Kidney (tissue), 14 donors: ENCODE data around the gene CCDC6. TPM values are rescaled to one million over a fixed set of nuclear protein-coding genes. Genes with fewer than 3 reads are reported as not detected.
"Not testable (repeated sequence)": the region's sequence is repeated elsewhere in the genome, so short reads cannot be mapped to it uniquely, and the experiment has no call there.

Experiments used
- DNase-seq, 5 donors: peaks; one replicate each; pipeline ENCODE4 v3.0.0-alpha.2; 2013 to 2020
- FAIRE-seq: peaks from 2 replicates; lab custom pipeline; 2012; peaks lifted over from hg19 to GRCh38; lab: Jason Lieb, UNC
- H3K27ac ChIP-seq, 2 donors: one replicate each; pipeline ENCODE4 v1.7.0; 2013; ENCODE audit warnings: low read depth in 2 of 2, low read length in 2 of 2, inconsistent platforms in 1 of 2
- H3K27me3 ChIP-seq: one replicate; pipeline ENCODE4 v1.7.1; 2013; ENCODE audit warnings: low read length, inconsistent platforms; ENCODE audit not compliant: control insufficient read depth, insufficient read depth
- H3K36me3 ChIP-seq, 3 donors: one replicate each; pipeline versions ENCODE4 v1.7.0 to v1.7.1; 2013; ENCODE audit warnings: low read length in 3 of 3, control low read depth in 1 of 3, inconsistent platforms in 1 of 3; ENCODE audit not compliant: insufficient read depth in 3 of 3, control insufficient read depth in 2 of 3
- H3K4me1 ChIP-seq, 3 donors: one replicate each; pipeline versions ENCODE4 v1.7.0 to v1.7.1; 2013; ENCODE audit warnings: low read length in 3 of 3, inconsistent platforms in 1 of 3, low read depth in 1 of 3; ENCODE audit not compliant: control insufficient read depth in 2 of 3, insufficient read depth in 2 of 3
- H3K4me3 ChIP-seq, 3 donors: one replicate each; pipeline versions ENCODE4 v1.7.0 to v1.8.1; 2013; ENCODE audit warnings: low read length in 3 of 3, control low read depth in 1 of 3, inconsistent platforms in 1 of 3
- H3K9ac ChIP-seq, 3 donors: one replicate each; pipeline versions ENCODE4 v1.7.0 to v1.7.1; 2013; ENCODE audit warnings: low read length in 3 of 3, control low read depth in 1 of 3, inconsistent platforms in 1 of 3
- H3K9me3 ChIP-seq, 3 donors: one replicate each; pipeline versions ENCODE4 v1.7.0 to v1.7.1; 2013; ENCODE audit warnings: low read length in 3 of 3, control low read depth in 1 of 3, inconsistent platforms in 1 of 3; ENCODE audit not compliant: control insufficient read depth in 2 of 3, insufficient read depth in 1 of 3
- CTCF ChIP-seq: IDR thresholded peaks from 3 replicates; pipeline ENCODE4 v1.5.1; 2012; ENCODE audit warnings: mild to moderate bottlenecking, moderate library complexity, borderline replicate concordance; ENCODE audit not compliant: insufficient read depth; ENCODE audit errors: extremely low read depth
- intact Hi-C: fragments of 100-400 bp; cut with DNase I; formaldehyde crosslinking; loops from one replicate; pipeline ENCODE4 v1.11.1; 2022
- polyA plus RNA-seq: library from polyadenylated mRNA; stranded (reverse); fragments of 350-450 nt; fragmentation: Illumina TruSeq; extraction: RNeasy Lipid Tissue Mini Kit (QIAGEN cat#74804); gene quantifications from one replicate; pipeline ENCODE4 v1.2.3, GENCODE V29; 2014; ENCODE audit warnings: low read depth, low replicate concordance; ENCODE audit not compliant: insufficient read depth
- total RNA-seq: library from RNA; stranded (reverse); fragmentation: NEBNext Ultra II Directional; extraction: Animal tissue kit (Norgen Biotek cat#: 25700); gene quantifications from one replicate; pipeline ENCODE4 v1.2.1, GENCODE V29; 2021
- donor health status: control.
- donor health status: control.
- donor health status: control.
- donor health status: control.
- donor health status: control.
- donor health status: DM: yes; HTN: yes; CAD: no.
- donor health status: Normal renal cell carcinoma (clear cell type).

CCDC6 gene
- total and polyA plus RNA-seq, 2 donors from 2014 or later: 15.5 to 47.0 TPM

- H3K4me3 ChIP-seq, H3K4me1 ChIP-seq, H3K36me3 ChIP-seq, intact Hi-C loops, H3K9ac ChIP-seq, FAIRE-seq, H3K27me3 ChIP-seq, H3K27ac ChIP-seq, DNase-seq, H3K9me3 ChIP-seq: not testable (repeated sequence)
Measured at GRCh38 chr10:59785476-59785875, 120.9 kb downstream of the CCDC6 start.

DNA sequence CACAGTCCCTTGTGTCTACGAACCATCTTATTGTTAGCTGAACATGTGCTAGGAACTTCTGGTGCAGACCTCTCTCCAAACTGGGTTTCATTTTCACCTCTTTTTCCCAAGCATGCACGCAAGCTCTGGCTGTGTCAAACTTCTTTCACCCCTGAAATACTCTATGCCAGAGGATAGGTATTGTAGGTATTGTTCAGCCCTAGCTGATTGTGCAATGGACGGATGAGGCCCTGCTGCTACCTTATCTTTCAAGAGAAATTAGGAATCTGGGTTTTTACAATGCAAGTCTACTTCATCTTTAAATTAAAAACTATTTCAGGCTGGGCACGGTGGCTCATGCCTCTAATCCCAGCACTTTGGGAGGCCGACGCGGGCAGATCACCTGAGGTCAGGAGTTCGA lies 124.8 kb downstream of the CCDC6 start:
- intact Hi-C loops: no loop called here
- no peaks in the 10 kb centered on the region for H3K36me3 ChIP-seq
- peaks cover 0 to 5% (median 0%) of the 10 kb centered on the region in 3 donors for H3K4me1 ChIP-seq
- DNase-seq (no peak), FAIRE-seq (no peak)
- no peaks in the 10 kb centered on the region for H3K9me3 ChIP-seq
- no peak overlapping the region for H3K27ac ChIP-seq
- no peak overlapping the region for H3K9ac ChIP-seq
- no peak overlapping the region for H3K4me3 ChIP-seq
- TF ChIP-seq CTCF: no peak
- no peaks in the 10 kb centered on the region for H3K27me3 ChIP-seq

DNA sequence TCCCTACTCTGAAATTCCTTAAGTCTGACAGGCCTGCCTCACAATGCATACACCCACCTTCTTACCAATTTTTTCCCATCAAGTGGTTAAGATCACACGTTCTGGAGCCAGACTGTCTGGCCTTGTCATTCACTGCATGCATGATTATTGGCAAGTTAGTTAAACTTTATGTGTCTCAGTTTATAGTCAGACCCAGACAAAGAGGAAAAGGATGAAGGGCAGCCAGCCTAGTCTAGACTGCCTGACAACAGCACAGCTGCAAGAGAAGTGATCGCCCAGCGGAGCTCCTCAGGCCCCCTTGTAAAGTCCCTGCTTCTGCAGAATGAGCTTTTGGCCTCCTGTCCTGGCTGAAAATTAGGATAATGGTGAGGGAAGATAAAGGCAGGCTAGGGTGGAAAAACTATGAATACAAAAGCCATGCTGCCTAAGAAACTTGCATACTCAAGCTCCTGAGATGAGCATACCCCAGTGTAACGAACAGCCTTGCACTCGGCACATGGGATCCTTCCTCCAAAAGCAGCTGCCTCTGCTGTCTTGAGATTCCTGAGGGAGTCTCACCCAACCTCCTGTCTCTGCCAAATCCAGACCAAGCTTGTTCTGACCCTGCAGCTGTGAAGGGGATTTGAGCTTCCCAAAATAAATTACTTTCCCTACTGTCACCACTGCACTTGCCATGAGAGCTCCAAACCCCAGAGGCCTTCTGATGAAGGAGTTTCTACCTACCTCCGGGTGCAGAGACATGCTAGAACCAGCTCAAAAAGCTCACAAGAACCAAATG lies 126.4 kb downstream of the CCDC6 start:
- FAIRE-seq (no peak), DNase-seq (peak in 1 of 5 donors; percentile 37)
- peaks cover 0 to 5% (median 0%) of the 10 kb centered on the region in 3 donors for H3K4me1 ChIP-seq
- no peak overlapping the region for H3K4me3 ChIP-seq
- H3K27ac ChIP-seq: no peak overlapping the region
- H3K9ac ChIP-seq: no peak overlapping the region
- no peaks in the 10 kb centered on the region for H3K27me3 ChIP-seq
- no peaks in the 10 kb centered on the region for H3K36me3 ChIP-seq
- intact Hi-C loops: no loop called here
- no peak for TF ChIP-seq CTCF
- no peaks in the 10 kb centered on the region for H3K9me3 ChIP-seq

DNA sequence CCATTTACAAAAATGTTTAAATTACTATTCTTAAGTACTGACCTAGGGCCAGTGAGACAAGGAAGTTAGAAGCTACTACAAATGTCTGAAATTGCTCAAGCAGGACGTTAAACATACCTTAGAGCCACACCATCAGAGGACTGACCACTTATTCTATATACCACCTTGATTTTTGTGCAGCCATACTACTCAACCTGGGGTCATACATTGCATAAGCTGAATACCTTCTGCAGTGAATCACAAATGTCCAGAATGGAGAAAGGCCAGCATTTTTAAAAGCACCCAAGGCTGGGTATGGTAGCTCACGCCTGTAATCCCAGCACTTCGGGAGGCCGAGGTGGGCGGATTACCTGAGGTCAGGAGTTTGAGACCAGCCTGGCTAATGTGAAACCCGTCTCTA lies 131.9 kb downstream of the CCDC6 start:
- intact Hi-C loops: no loop called here
- no peaks in the 10 kb centered on the region for H3K36me3 ChIP-seq
- peaks cover 0 to 2% (median 0%) of the 10 kb centered on the region in 3 donors for H3K4me1 ChIP-seq
- no peak overlapping the region for H3K4me3 ChIP-seq
- DNase-seq (no peak), FAIRE-seq (no peak)
- H3K9ac ChIP-seq: no peak overlapping the region
- H3K27me3 ChIP-seq: no peaks in the 10 kb centered on the region
- H3K27ac ChIP-seq: no peak overlapping the region
- no peak for TF ChIP-seq CTCF
- H3K9me3 ChIP-seq: no peaks in the 10 kb centered on the region
